Measurements from ENCODE around the gene APOA5.

APOA5 gene

DNA sequence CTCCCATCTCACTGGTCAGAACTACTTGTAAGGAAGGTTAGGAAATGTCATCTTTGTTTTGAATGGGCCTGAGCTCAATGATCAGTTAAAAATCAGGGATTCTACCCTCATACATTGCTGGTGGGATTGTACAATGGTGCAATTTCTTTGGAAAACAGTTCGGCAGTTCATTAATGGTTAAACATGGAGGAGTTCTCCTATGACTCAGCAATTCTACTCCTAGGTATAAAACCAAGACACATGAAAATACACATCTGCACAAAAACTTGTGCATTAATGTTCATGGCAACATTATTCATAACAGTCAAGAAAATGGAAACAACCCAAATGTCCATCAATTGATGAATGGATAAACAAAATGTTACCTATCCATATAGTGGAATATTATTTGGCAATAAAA lies 4.9 kb upstream of the APOA5 start:
- no peak for DNase-seq

DNA sequence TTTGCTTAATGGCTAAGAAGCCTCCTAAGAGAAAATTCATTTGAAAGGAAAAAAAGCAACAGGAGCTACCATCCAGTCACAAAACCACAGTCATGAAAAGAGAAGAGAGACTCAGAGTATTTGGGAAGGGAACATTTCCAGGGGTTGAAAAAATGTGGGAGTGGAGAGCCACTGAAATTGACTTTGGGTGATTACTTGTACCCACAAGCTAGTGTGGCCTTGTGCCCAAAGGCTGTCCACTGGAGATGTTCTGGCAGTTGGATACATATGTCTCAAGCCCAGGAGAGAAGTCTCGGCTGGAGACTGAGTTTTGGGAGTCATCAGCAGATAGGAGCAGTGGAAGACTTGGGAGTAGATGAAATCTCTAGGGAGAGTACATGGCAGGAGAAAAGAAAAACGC lies 3.2 kb upstream of the APOA5 start:
- DNase-seq, result no peak

DNA sequence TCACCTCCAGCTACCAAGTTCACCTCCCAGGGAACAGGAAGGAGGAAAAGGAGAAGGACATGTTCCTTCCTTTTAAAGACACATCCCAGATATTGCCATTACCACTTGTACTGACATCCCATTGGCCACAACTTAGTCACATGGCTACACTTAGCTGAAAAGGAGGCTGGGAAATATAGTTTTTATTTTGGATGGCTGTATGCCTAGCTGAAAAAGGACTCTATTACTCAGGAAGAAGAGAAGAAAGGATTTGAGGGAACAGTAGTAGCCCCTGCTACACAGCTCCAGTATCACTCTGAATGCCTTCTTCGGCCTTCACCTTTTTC lies 2.1 kb upstream of the APOA5 start:
- DNase-seq, result no peak

DNA sequence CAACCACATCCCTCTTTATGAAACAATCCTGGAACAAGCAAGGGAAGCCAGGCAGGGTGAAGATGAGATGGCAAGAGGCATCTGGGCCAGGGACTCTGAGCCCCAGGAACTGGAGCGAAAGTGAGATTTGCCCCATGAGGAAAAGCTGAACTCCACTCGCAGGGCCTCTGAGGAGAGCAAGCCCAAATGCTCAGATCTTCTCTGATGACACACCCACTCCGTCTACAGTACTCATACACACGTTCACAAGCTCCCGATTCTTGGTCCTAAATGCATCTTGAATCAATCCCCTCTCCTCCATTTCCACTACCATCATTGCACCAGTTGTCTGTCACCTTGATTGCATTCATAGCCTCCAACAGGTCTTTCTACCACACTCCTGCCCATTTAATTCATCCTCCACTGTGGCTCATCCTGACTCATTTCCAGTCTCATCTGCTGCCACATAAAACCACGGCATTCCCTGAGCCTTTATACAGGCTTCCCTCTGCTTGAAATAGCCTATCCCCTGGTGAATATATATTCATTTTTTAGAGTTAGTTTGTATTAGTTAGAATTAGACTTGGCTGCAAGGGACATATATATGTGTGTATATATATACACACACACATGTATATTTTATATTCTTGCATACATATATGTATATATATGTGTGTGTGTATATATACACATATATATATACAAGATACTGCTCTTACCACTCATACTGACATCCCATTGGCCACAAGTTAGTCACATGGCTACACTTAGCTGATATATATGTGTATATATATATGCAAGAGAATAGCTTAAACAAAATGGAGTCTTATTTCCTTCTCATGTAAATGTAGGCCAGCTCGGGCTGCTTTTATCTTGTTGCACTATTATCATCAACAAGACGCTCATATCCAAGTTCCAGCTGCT lies 1.4 kb upstream of the APOA5 start:
- DNase-seq, result no peak

DNA sequence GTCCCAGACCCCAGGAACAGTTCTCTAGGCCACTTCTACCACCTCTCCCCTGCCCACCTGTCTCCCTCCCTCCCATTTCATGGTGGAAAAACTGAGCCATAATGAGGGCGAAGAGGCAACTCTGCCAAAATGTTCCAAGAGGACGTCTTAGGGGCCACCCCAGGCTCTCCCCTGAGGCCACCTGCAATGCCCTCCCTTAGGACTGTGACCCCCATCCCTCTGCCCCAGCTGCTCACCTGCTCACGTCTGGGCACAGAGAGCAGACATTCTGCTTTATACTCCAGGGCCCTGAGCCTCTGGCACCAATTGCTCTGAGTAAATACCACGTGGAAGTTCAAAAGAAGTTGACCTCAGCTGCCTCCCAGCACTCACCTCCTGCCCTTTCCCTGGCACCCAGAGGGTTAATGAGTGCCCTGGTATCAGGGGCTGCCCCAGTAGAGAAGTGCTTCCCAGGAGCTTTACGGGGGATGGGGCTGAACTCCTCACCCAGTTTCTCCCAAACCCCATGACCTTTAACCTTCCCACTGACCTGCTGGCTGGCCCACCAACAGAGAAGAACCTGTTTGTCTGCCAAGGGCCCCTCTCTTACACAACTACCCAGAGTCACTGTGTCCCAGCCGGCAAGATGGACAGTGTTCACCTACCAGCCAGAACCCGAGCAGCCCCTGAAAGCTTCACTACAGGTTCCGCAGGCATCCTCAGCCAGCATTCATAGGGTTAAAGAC lies 627 bp upstream of the APOA5 start:
- DNase-seq, result no peak

DNA sequence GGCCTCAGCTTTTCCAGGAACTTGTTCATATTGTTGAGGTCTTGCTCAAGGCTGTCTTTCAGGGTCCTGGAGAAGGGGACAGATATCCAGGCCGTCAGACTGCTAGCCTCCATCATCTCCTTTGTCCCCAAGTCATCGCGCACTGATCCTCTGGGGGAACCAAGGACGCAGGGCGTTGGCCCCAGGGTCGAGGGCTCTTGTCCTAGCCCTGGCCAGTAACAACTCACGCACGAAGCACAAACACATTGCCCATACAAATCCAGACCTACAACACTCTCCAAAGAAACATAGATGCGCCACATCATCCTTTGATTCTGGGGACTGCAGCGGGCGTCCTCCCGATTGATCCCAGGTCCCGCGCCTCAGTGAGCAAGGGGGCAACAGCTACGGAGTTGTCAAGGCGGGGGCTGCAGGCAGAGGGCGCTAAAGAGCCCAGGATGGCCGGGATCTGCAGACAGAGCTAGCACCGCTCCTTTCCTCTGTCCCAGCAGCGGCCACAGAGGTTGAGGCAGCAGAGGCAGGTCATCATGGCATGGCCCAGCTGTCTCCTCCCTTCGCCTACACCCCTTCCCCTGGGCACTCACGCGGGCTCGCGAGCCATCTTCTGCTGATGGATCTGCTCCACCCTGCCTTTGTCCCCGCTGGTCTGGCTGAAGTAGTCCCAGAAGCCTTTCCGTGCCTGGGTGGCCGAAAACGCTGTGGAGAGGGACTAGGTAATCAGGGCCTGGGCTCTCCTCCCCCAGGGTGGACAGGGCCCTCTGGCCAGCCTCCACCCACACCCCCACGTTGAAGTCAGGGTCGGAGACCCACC lies 472 bp downstream of the APOA5 start:
- no peak for DNase-seq

DNA sequence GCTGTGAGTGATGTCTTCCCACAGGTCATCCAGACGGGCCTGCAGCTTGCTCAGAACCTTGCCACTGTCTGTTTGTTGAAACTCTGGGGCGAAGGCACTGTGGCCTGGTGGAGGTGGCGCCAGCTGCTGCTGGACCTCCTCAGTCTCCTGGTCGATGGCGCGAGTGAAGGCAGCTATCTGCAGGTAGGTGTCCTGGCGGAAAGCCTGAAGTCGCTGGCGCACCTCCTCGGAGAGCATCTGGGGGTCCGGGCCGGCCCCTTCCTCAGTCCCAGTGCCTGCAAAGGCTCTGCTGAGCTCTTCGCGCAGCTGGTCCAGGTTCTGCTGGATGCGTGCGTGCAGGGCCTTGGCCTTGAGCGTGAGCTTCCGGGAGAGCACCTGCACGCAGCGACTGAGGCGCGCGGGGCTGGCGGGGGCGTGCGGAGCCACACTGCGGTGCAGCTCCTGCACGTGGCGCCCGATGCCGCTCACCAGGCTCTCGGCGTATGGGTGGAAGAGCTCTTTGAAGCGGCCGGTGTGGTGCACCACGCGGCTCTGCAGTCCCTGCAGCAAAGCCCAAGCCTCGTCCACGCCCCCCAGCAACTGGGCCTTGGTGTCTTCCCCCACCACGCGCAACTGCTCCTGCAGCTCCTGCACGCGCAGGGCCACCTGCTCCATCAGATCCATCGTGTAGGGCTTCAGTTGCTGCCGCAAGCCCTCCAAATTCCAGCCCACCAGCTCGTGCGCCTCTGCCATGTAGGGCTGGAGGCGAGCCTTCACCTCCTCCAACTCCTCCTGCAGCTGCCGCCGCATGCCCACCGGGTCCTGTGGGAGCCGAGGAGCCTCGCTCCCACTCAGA lies 1.3 kb downstream of the APOA5 start:
- no peak for DNase-seq

DNA sequence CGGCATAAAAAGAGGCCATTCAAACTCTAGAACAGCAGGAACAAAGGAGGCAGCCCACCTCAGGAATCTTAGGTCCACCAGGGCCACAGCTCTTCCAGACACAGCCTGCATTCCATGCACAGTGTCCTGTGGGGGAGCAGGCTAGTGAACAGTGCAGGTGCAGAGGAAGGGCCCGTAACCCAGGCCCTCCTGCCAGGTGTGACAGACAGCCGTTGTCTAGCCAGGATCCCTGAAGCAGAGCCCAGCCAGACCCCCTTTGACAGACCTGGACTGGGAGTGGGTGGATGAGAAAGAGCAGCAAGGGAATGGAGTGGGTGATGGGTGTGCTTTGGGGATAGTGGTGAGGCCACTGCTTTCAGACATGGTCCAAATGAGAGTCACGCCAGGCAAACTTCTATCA lies 2.7 kb downstream of the APOA5 start:
- DNase-seq, result no peak

DNA sequence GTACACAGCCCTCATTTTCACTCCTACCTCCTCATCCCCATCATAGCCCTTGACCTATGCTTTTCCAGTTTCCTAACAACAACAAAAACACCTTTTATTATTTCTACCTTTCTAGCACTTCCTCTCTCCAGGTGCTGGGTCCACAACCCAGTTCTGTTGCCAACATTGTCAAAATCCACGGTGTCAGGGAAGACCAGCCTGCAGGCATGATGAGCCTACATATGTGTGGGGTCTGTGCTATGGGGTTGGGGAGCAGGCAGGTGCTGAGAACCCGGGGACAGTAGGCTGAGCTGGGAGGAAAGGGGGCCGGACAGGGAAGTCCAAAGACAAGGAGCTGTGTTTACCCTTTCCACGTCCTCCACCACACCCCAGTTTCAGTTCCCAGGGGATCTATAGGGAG lies 3.1 kb downstream of the APOA5 start:
- DNase-seq, result no peak

DNA sequence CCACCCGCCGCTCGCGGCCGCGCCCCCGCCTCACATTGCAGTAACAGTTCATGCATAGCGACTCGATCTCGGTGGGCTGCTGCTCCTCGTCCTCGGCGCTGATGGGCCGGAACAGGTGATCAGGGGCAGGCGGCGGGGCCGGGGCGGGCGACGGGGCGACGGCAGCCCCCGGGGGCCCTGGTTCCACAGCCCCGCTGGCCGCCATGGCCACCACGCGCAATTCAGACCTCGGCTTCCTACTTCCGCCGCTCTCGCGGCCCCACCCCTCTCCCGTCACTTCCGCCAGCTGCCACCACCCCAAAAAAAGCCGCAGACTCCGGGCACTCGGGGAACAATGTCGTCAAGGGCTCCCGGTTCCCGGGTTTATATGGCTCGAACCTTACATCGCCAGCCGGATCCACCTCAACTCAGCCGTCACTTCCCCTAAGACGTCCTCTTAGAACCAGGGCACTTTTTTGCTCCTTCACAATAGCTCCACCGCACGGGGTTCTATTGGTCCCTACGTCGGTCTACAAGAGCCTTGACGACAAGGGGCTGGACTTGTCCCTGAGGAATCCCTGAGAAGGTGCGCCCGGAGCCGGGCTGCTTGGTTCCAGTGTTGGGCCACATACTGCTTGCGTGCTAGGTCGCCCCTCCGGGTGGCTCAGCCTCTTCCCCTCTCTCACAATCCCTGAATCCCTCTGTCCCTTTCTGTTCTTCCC lies 3.7 kb downstream of the APOA5 start, which contains the start of gene ZPR1:
ZPR1 (minus strand) TSS at position 238 of the 701 bp plus-strand sequence; CDS start at position 205, 33 bp downstream.
- peak; percentile 70 for DNase-seq

DNA sequence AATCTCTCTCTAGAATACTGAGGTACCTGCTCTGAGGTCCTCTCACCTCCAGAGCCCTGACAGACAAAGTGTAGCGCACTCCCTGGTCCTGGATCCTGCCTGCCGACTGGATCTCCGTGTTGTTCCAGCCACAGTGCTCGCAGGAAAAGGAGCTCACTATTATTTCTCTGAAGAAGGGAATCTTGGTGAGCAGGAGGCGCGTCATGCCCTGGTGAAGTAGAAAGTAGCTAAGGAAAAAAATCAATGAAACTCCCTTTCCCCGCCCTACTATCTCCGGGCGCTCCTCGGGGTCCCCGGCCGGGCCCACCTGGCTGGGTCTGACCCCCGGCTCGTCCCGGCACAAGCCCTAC lies 4.3 kb downstream of the APOA5 start:
- no peak for DNase-seq

DNA sequence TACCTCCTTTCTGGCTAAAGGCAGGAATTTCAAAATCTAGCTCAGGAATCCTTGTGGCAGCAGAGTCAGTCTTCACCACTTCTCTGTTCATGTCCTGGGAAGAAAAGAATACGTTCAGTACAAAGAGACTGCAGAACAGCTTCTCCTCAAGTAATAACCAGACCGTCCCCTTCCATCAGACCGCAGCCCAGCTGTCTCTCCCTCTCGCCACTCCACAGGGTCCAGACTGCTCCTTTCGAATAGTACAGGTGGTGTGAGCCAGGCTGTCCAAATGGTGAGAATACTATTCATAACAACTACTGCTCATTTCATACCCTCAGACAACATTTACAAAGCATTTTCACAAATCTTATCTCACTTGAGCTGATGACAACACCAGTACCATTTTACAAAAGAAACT lies 4.7 kb downstream of the APOA5 start:
- DNase-seq, result no peak

DNA sequence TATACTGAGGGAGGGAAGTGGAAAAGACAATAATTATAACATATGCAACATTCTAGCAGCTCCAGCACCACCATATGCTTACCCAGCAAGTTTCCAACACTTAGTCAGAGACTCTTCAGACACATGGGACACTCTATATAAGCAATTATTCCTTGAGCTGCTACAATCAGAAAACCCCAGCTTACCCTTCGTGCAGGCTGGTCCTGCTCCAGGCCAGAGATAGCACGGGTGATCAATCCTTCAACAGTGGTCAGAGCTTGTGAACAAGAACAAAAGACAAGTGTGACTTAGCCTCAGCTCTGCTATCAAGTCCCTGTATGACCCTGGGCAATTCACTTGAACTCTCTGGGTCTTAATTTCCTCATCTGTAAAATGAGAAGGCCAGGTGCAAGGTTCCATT lies 5.4 kb downstream of the APOA5 start:
- DNase-seq, result no peak

DNA sequence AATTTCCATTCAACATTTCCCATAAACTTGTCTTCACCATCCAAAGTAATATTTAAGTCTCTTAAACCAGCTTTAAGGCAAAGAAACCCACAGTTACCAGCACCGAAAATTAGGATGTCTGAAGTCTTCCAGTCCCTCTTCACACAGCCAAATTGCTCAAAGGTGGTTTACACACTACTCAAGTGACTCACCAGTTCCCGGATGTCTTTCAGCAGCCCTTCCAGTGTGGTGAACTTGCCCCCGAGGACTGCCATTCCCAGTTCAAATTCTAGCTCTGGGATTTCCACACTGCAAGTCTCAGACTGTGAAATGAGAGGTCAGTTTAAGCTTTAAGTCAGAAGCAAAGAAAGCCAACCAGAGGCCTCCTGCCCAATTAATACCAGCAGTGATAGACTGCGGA lies 9.0 kb downstream of the APOA5 start:
- no peak for DNase-seq

DNA sequence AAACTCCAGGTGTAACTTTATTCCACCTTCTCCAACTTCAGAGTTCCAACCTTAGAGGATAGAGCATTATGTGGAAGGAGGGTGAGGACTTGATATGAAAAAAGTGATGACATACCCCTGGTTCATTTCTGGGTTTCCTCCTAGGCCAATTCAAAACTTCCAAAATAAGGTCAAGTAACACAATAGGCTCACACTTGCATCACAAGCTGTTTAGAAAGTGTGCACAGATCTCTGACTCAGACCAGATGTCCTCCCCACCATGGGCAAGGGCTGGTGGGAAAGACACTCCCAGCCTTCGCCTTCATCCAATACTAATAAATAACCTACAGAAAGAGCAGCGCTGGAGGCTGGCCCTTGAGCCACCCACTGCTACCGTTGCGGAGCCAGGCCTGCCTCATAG lies 13.1 kb downstream of the APOA5 start:
- no peak for DNase-seq

DNA sequence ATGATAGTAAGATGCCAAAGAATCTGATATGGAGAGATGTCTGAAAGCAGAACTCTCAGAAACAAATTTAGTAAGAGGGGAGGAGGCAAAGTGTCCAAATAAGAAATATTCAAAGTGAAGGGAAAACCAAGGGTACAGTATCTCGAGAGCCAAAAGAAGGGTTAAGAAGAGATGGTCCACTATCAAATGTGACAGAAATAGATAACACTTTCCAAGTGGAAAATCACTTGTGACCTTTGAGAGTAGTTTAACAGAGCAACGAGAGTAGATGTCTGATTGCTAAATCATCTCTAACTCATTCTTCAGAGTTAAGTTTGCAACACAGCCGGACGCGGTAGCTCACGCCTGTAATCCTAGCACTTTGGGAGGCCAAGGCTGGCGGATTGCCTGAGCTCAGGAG lies 14.6 kb downstream of the APOA5 start:
- no peak for DNase-seq

DNA sequence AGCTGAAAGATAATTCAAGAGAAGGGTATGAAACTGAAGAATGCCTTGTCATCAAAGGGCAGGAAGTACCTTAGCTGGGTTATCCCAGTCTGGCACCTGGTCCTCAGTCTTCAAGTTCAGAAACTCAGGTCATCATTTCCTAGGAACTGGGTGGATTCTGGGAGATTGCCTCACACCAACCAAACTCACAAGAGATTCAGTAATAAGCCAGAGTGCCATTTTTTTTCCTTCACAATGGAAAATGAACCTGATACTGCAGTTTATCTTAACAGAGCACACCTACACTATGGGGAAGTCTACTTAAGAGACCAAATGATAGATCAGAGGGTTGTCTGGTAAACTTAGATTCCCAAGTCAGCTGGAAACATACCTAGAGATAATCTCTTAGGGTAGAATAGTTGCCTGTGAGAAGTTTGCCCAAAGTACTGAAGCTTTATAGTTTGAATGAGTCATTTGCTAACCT lies 15.1 kb downstream of the APOA5 start:
- DNase-seq, result no peak

DNA sequence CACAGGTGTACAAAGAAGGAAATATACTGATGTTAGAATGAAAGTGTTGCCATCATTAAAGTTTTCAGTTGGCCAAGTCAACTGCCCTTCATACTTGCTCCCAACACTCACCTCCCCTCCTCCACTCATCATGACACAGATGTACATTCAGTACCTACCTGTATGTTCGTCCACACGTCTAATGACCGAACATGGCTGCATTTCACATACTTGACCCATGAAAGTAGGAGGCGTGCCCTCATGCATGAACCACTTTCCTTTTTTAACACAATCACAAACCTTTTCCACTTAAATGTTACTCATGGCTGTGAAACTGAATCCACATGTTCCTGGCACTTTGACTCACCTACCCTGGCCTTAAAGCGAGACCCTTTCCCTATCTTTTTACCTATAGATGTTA lies 15.7 kb downstream of the APOA5 start:
- DNase-seq, result no peak

DNA sequence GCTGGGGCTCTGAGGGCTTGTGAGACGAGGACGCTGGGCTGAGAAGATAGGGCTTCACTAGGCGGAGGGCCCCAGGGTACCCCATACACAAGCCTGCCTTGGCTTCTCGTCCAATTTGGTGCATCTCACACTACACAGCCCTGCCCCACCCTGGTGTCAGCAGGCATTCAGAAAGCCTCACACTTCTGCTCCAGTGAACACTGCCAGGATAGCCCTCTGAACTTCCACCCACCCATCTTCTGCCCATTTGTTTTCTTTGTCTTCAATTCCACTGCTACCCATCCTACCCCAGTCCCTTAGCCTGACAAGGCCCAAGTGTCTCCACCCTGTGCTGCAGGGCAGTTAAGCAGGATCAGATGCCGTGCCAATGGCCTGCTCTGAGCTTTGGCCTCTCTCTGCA lies 17.0 kb downstream of the APOA5 start:
- no peak for DNase-seq

DNA sequence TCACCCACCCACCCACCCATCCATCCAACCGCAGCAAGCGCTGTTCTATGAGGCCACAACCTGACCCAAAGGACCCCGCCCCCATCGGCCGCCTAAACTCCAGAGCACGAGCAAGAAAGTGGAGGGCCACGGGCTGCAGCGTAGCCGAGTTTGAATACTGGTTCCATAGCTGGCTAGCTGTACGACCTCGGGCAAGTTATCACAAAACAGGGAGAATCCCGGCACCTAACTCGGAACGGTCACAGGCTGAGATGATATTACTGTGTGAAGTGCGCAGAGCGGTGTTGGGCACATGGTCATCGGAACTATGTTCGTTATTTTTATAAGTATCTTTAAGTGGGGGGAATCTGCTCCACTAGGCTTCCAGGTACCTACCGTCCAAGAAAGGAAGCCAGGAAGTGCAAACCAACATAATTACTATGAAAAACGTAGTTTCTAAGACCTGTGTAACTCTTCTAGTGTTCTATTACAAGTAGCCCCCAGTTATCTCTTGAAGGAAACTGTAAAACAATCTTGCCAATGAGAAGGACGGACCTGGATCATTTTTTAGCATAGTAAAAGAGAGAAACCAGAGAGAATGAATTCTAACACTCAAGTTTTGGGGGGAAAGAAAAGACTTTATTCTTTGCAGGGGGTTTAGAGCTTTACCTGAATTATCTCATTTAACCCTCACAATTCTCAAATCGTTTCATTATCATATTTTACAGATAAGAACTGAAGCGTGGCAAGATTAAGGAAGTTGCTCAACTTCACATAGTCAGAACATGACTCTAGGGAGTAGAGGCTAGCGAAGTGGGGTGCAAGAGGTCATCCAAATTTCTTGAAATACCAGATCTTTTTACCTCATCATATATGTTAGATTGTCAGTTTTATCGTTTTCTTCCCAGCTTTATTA lies 18.2 kb downstream of the APOA5 start:
- DNase-seq, result no peak
